HEK293T (cell line): ENCODE data around the gene ECT2L.
A peak's percentile ranks its signal among the peaks of the same experiment; 100 is the strongest.

Source experiments
- ARNT ChIP-seq: fragments of 450-650 bp; IDR thresholded peaks from 2 replicates; pipeline ENCODE4 v1.6.1; 2017; ENCODE audit warnings: mild to moderate bottlenecking
- CTBP1 ChIP-seq: fragments of 450-650 bp; IDR thresholded peaks from 2 replicates; pipeline ENCODE4 v1.6.1; 2016; ENCODE audit warnings: borderline replicate concordance
- ELF4 ChIP-seq: fragments of 450-650 bp; IDR thresholded peaks from 2 replicates; pipeline ENCODE4 v1.6.1; 2017; ENCODE audit warnings: antibody characterized with exemption
- FOXA1 ChIP-seq: fragments of 450-650 bp; IDR thresholded peaks from 2 replicates; pipeline ENCODE4 v1.6.1; 2016; ENCODE audit warnings: mild to moderate bottlenecking
- FOXK2 ChIP-seq: fragments of 450-650 bp; IDR thresholded peaks from 2 replicates; pipeline ENCODE4 v1.6.1; 2016; ENCODE audit warnings: mild to moderate bottlenecking
- FOXM1 ChIP-seq: fragments of 450-650 bp; IDR thresholded peaks from 2 replicates; pipeline ENCODE4 v1.6.1; 2017; ENCODE audit warnings: mild to moderate bottlenecking, borderline replicate concordance
- HDGF ChIP-seq: fragments of 450-650 bp; IDR thresholded peaks from 2 replicates; pipeline ENCODE4 v1.6.1; 2017; ENCODE audit warnings: antibody characterized with exemption, borderline replicate concordance
- LEF1 ChIP-seq: fragments of 450-650 bp; IDR thresholded peaks from 2 replicates; pipeline ENCODE4 v1.6.1; 2017; ENCODE audit warnings: mild to moderate bottlenecking, borderline replicate concordance
- NFRKB ChIP-seq: fragments of 450-650 bp; IDR thresholded peaks from 2 replicates; pipeline ENCODE4 v1.6.1; 2016; ENCODE audit warnings: mild to moderate bottlenecking, moderate library complexity
- SUZ12 ChIP-seq: fragments of 450-650 bp; IDR thresholded peaks from 2 replicates; pipeline ENCODE4 v1.6.1; 2016; ENCODE audit warnings: mild to moderate bottlenecking
- TARDBP ChIP-seq: fragments of 450-650 bp; IDR thresholded peaks from 2 replicates; pipeline ENCODE4 v1.6.1; 2016
- ZNF384 ChIP-seq: fragments of 450-650 bp; IDR thresholded peaks from 2 replicates; pipeline ENCODE4 v1.6.1; 2016
- TF ChIP-seq, protein P1 (sequence below): fragments of 450-650 bp; IDR thresholded peaks from 2 replicates; pipeline ENCODE4 v1.6.1; 2016

DNA sequence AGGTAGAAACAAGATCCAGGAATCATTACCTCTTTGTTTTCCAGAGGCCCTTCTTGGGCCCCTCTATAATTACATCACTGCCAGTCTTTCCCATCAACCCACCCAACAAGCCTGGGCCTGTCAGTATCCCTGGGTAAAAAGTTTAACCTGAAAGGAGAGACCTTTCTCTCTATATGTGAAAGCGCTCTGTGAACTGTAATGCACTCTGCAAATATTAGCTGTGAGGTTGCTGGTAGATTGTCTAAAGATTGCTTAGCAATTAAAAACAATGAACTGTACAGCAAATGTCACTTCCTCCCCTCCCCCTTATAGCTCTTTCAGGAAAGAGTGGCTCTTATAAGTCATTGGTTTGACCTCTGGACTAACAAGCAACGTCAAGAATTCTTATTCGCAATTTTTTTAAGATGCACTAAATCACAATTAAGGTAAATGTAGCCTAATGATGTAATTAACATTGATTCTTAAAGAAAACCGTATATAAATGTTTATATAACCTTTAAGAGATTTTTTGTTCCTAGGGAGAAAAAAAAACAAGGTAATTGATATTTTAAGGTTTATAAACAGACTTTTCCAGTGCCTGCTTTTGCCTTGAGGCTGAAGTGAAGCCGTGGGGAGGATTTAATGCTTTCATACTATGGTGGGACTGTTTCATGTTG, 18.4 kb downstream of the ECT2L start:
- TF ChIP-seq FOXK2, result no peak
- no peak for TF ChIP-seq ELF4
- TF ChIP-seq TARDBP, result no peak
- TF ChIP-seq FOXA1, result no peak
- TF ChIP-seq, protein P1, sequence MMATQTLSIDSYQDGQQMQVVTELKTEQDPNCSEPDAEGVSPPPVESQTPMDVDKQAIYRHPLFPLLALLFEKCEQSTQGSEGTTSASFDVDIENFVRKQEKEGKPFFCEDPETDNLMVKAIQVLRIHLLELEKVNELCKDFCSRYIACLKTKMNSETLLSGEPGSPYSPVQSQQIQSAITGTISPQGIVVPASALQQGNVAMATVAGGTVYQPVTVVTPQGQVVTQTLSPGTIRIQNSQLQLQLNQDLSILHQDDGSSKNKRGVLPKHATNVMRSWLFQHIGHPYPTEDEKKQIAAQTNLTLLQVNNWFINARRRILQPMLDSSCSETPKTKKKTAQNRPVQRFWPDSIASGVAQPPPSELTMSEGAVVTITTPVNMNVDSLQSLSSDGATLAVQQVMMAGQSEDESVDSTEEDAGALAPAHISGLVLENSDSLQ, result peak; percentile 80
- TF ChIP-seq FOXM1, result no peak
- TF ChIP-seq NFRKB, result no peak
- peak; percentile 68 for TF ChIP-seq ZNF384
- no peak for TF ChIP-seq SUZ12
- TF ChIP-seq ARNT, result no peak
- no peak for TF ChIP-seq HDGF
- TF ChIP-seq LEF1, result no peak
- TF ChIP-seq CTBP1, result no peak
